ENCODE results near the gene ARAF. TPM values are rescaled to one million over a fixed set of nuclear protein-coding genes. Genes with fewer than 3 reads are reported as not detected.

ARAF gene
- total and polyA plus RNA-seq, 4 donors = 32.6 to 85.9 (median 47.0) TPM

DNA sequence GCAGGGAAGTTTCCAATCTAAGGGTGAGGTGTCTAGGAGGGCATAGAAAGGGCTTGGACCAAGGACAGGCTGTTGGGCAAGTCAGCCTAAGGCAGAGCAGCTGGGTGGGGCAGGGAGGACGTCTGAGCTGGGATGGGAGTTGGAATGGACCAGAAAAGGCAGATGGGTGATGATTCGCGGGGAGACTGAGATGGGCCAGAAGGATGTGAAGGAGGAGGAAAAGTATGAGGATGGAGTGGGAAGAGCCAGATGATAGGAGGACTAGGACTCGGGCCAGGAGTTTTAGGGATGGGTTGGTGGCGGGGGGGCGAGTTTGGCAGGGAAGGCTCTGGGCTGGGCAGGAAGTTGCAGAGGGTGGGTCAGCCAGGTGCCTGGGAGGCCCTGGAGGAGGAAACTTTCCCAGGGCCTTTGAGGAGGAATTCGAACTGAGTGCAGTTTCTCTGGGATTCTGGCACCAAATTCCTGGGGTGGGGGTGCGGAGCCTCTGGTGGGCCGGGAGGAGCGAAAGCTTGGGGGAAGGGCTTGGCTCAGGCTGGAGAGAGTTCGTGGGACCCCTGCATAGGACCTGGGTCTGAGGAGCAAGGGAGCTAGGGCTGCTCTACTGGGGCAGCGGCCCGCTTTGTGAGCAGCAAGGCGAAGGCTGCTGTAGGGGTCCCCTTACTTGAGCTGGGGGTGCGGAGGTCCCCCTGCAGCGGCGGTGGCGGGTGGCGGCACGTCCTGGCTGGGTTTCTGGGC lies 12.5 kb downstream of the ARAF start:
- peak; percentile 87 to 89 (median 87) for DNase-seq
- no peak for TF ChIP-seq CTCF (IDR thresholded peaks at IDR 0.05; ENCODE audit: control extremely low read depth, extremely low read depth)
- Histone ChIP-seq H3K9me3 (ENCODE audit: control insufficient read depth in 4 of 4, insufficient read depth in 3 of 4, low read length in 3 of 4) (peaks cover 0 to 5% (median 0%) of the 10 kb centered on the region in 4 donors), H3K9ac (ENCODE audit: insufficient read depth in 1 of 2, low read length in 2 of 2) (no peak overlapping the region), H3K36me3 (ENCODE audit: control insufficient read depth in 4 of 4, insufficient read depth in 4 of 4, low read length in 4 of 4) (peaks cover 0 to 21% (median 3%) of the 10 kb centered on the region in 4 donors), H3K27ac (ENCODE audit: low read depth in 1 of 2, low read length in 1 of 2) (peak overlapping the region; percentile 46 to 89), H3K4me3 (no peak overlapping the region), H3K4me1 (ENCODE audit: control insufficient read depth in 5 of 5, insufficient read depth in 5 of 5, low read length in 5 of 5) (peaks cover 0 to 13% (median 0%) of the 10 kb centered on the region in 5 donors), H3K27me3 (ENCODE audit: control insufficient read depth in 3 of 3, insufficient read depth in 3 of 3, low read length in 2 of 3) (no peaks in the 10 kb centered on the region)
- WGBS, 2 donors = 50 to 55% methylated on average over 11 to 20 of the region's 20 CpGs
- peak; percentile 13 for ATAC-seq (ENCODE audit: insufficient read depth, low FRiP score)

DNA sequence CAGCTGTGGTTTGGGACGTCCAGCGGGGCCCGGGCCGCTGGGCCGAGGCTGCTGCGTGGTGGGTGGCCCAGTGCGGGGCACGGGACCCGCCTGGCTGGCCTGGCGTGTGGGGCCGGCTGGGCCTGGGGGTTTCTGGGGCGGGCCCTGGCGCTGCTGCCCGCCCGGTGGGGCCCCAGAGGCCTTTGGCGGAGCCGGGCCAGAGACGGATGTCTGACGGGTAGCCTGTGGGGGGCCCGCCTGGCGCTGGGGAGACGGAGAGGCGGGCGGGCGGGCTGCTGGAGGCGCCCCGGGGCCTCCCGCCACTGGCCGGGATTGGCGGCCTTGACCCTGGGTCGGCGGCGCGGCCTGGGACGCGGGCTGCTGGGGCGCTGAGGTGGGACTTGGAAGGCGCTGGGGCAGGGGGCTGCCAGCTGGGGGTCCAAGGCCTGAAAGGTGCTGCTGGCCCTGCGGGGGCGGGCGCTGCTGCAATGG lies 13.1 kb downstream of the ARAF start:
- Histone ChIP-seq H3K9me3 (ENCODE audit: control insufficient read depth in 4 of 4, insufficient read depth in 3 of 4, low read length in 3 of 4) (peaks cover 0 to 5% (median 0%) of the 10 kb centered on the region in 4 donors), H3K27me3 (ENCODE audit: control insufficient read depth in 3 of 3, insufficient read depth in 3 of 3, low read length in 2 of 3) (no peaks in the 10 kb centered on the region)
- DNase-seq = peak in 1 of 3 donors; percentile 65

GRCh38 chrX:47574547-47575301 lies 13.7 kb downstream of the ARAF start:
- no peak for TF ChIP-seq CTCF (IDR thresholded peaks at IDR 0.05; ENCODE audit: control extremely low read depth, extremely low read depth)
- Histone ChIP-seq H3K27me3 (ENCODE audit: control insufficient read depth in 3 of 3, insufficient read depth in 3 of 3, low read length in 2 of 3) (no peaks in the 10 kb centered on the region), H3K4me1 (ENCODE audit: control insufficient read depth in 5 of 5, insufficient read depth in 5 of 5, low read length in 5 of 5) (peaks cover 0 to 15% (median 0%) of the 10 kb centered on the region in 5 donors), H3K27ac (ENCODE audit: low read depth in 1 of 2, low read length in 1 of 2) (peak overlapping the region in 1 of 2 donors; percentile 89), H3K9ac (ENCODE audit: insufficient read depth in 1 of 2, low read length in 2 of 2) (no peak overlapping the region), H3K4me3 (no peak overlapping the region), H3K36me3 (ENCODE audit: control insufficient read depth in 4 of 4, insufficient read depth in 4 of 4, low read length in 4 of 4) (peaks cover 0 to 13% (median 2%) of the 10 kb centered on the region in 4 donors), H3K9me3 (ENCODE audit: control insufficient read depth in 4 of 4, insufficient read depth in 3 of 4, low read length in 3 of 4) (peaks cover 0 to 5% (median 0%) of the 10 kb centered on the region in 4 donors)
- DNase-seq (peak in 2 of 3 donors; percentile 39), ATAC-seq (ENCODE audit: insufficient read depth, low FRiP score) (no peak)
- WGBS, 2 donors = 49 to 54% methylated on average over 15 to 27 of the region's 27 CpGs

More for the DNA sequence above, 13.1 kb downstream of the ARAF start:
- no peak for TF ChIP-seq CTCF (IDR thresholded peaks at IDR 0.05; ENCODE audit: control extremely low read depth, extremely low read depth)
- peaks cover 0 to 18% (median 3%) of the 10 kb centered on the region in 4 donors for H3K36me3 ChIP-seq (ENCODE audit: control insufficient read depth in 4 of 4, insufficient read depth in 4 of 4, low read length in 4 of 4)
- H3K27ac ChIP-seq (ENCODE audit: low read depth in 1 of 2, low read length in 1 of 2) = peak overlapping the region; percentile 46 to 89
- WGBS, 2 donors = 18 to 44% methylated on average over 14 to 41 of the region's 41 CpGs
- peaks cover 0 to 14% (median 0%) of the 10 kb centered on the region in 5 donors for H3K4me1 ChIP-seq (ENCODE audit: control insufficient read depth in 5 of 5, insufficient read depth in 5 of 5, low read length in 5 of 5)
- H3K4me3 ChIP-seq = no peak overlapping the region
- no peak overlapping the region for H3K9ac ChIP-seq (ENCODE audit: insufficient read depth in 1 of 2, low read length in 2 of 2)
- no peak for ATAC-seq (ENCODE audit: insufficient read depth, low FRiP score)
